ENCODE measurements around the gene BLOC1S4. TPM values are rescaled to one million over a fixed set of nuclear protein-coding genes. Genes with fewer than 3 reads are reported as not detected.

The BLOC1S4 gene
- total RNA-seq, 1 donor from 2014 or later: 9.8 TPM

DNA sequence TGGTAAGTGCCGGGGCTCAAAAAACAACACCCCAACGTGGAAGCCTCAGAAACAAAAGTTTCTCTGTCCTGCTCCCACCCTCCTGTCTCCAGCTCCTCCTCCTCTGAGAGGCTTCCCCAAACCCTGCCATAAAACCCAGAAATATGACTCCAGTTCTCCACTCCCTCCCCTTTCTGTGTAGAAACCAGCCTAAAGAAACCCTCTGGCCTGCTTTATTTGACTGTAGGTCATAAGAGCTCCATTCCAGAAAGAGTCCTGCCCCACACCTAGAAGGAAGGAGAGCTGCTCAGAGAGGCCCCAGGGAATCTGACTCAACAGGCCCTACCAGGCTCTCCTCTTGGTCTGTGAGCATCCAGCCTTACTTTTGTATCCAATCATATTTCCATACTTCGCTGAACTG is 23.2 kb upstream of the BLOC1S4 start:
- peak; percentile 44 for ATAC-seq

DNA sequence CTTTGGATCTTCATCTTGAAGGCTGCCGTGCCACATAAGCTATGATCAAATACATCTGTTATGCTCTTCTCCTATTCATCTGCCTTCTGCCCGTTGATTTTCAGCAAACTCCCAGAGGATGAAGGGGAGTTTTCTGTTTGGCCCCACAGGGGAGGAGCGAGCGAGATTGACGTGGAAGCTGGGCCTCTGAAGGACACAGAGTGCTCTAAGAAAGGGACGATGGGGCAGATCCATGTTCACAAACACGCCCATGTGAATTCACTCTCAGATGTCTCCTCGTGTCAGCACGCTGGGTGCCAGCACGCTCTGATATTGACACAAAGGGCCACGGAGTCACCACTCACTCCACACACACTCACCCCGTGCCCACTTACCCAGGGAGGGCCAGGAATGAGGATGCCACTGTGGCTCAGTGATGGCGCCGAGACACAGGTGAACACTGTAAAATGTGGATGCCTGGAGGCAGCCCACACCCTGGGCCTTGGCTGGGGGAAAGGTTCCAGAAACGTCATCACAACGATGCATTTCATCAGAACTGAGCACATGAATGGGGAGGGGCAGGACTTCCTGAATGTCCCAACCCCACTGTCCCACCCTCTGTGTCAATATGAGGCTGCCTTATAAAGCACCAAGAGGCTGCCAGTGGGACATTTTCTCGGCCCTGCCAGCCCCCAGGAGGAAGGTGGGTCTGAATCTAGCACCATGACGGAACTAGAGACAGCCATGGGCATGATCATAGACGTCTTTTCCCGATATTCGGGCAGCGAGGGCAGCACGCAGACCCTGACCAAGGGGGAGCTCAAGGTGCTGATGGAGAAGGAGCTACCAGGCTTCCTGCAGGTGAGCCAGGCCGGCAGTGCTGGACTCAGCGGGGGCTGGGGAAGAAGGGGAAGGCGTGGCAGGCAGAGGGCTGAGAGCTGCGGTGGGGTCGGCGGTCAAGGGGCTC is 22.5 kb upstream of the BLOC1S4 start, which contains the start of gene S100P:
TSS of gene S100P (plus strand) at position 648 of the 946 bp plus-strand sequence. CDS start at position 703, 55 bp downstream.
- ATAC-seq: peak; percentile 71

DNA sequence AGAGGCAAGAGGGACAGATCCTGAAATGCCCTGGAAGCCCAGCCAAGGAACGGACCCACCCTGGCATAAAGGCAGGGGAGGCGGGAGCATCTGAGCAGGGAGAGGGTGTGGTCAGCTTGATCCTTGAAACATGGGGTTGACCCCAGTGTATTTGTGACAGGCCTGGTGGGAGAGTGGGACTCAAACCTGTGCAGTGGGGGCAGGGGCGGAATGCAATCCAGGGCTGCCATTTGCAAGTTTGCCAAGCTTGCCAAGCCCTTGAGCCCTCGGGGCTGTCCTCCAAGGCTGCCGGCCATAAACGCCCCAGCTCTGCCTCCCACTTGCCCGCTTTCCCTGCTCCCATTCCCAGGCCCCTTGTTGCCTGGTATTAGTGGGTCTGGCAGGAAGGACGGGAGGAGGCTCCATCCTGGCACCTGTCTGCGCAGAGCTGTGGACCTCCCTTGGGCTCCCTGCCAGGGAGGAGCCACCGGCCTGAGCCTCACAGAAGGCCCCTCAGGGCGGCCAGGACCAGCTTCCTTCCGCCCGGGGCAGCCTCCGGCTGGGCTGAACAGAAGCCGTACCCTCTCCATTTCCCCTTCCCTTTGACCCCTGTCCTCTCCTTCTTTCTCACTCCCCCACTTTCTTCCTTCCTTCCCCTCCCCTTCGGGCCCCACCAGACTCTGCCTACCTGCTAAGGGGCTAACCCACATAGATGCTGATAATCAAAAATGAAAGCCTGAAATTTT is 21.6 kb upstream of the BLOC1S4 start:
- ATAC-seq: no peak

DNA sequence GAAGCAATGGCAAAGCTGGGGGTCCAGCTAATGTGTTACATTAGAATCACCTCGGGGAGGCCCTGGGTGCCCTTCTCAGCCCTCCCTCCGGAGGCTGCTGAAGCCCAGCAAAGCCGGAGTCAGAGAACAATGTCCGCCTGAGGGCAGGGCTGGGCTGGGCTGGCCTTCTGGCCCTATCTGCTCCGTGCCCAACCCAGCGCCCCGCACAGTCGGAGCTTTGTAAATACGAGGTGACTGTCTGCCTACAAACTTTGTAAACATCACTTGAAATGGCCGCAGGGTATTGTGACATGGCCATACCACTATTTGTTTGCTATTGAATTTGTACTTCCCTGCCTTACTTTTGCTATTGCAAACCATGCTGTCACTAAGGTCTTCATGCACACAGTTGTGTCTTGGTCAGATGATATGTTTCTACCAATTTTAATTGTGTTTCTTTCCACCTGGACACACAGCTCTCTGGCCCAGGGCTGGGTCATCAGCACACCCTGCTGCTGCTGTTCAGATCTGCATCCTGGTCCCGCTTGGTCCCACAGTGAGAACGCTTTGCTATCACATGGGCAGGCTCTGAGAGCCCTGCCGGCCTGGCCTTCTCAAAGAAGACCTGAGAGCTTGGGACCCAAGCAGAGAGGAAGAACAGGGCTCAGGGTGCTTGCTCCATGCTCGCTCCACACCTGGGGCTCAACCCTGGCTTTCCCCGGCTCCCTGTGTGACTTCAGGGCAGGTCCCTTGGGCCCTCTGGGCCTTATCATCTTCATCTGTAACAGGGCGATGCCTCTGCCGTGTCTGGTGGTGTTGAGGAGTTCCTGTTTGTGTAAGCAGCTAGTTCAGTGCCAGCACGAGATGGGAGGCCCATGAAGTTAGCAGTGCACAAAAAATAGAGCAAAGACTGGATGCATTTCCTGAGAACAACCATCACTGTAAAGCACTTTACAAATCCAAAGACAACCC is 20.0 kb upstream of the BLOC1S4 start:
- ATAC-seq: peak; percentile 45

DNA sequence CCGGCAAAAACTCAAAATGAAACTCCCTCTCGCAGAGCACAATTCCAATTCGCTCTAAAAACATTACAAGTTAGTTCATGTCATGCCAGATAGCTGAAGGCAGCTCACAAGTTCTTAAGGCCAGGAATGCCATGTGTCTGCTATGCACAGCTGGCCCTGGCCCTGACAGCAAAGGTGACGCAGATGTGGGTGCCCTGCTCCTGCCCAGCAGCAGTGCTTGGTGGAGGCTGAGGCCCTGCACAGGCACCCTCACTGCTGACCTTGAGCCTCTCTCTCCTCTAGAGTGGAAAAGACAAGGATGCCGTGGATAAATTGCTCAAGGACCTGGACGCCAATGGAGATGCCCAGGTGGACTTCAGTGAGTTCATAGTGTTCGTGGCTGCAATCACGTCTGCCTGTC is 19.4 kb upstream of the BLOC1S4 start:
- ATAC-seq: peak; percentile 58

DNA sequence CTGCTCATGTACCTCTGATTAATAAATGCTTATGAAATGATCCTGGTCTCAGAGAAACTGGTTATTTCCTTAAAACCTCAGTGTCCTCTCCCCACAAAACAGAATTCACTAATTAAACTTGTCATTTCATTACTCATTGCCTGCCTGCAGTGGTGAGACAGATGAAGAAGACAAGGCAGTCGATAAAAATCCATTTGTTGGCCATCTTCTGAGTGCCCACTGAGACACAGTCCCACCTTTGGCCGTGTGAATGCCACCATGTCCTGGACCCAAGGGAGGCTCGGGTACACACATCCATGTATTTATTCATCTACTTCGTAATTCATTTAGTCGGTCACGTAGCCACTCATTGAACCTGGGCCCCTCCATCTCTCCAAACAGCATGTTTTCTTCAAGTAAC is 18.8 kb upstream of the BLOC1S4 start:
- ATAC-seq: no peak

DNA sequence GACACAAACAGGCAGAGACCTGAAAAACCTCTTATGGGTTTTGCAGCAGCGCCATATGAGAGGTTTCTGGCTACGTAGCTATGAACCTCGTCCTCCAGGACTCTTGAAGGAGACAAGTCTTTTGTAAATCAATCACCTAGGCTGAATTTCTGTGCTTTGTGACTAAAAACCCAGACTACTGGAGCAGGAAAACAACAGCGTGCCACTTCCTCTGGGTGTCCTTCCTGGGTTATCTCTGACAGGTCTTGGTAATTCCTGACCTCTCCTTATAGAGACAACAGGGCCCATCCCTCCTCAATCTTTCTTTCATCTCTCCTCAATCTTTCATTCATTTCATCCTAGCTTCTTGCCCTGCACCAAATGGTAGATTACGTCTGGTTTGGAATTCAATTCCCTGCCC is 16.6 kb upstream of the BLOC1S4 start:
- no peak for ATAC-seq

DNA sequence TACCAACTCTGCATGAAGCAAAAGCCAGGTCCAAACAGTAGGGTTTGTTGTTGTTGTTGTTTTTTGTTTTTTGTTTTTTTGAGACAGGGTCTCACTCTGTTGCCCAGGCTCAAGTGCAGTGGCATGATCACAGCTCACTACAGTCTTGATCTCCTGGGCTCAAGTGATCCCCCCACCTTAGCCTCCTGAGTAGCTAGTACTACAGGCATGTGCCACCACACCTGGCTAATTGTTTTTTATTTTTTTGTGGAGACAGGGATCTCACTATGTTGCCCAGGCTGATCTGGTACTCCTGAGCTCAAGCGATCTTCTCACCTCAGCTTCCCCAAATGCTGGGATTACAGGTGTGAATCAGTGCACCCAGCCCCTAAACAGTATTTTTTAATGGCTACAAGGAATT is 16.1 kb upstream of the BLOC1S4 start:
- no peak for ATAC-seq

DNA sequence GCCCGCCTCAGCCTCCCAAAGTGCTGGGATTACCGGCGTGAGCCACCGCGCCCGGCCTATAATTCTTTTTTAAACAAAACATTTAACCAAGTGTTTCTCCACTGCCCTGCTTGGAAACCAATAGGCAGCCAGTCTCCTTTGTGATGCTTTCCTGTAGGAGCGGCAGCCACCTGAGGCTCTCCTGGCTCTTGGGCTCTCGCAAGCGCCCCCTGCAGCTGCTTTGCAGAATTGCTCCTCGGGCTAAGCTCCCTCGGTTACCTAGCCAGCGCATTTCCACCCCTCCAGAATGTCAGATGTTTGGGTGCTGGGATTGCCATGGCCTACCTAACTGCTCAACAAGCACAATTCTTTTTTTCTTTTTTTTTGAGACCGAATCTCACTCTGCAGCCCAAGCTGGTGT is 14.6 kb upstream of the BLOC1S4 start:
- ATAC-seq: no peak

DNA sequence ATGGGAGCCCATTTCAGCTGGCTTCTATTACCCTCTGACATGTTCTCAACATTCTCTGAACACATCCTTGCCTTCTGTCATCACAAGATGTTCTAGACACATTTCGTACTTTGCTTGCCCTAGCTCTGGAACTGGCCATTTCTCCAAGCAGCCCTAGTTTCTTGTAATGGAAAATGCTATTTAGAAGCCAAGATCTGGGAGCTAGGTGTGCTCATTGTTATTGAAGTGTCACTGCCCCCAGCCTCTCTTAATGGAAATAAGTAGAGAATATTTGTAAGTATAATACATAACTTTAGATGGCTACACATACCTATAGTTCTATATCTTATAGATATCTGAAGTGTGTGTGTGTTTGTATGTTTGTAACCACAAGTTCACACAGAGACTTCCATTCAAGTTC is 13.2 kb upstream of the BLOC1S4 start:
- ATAC-seq: no peak

DNA sequence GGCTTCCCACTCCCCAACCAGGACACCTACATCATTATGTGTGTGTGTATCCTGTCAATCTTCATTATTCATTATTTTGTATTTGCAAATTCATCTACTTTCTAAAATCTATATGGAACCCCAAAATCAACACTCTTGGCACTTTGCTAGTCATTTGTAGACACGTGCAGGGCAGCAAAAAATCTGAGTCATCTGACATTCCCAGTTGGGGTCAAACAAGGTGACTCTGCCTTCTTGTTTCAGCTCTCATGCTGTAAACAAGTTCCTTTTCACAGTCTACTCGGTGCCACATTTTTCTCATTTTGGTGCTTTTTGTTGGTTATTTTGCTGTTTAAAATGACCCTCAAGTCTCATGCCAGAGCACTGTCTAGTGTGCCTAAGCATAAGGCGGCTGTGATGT is 12.2 kb upstream of the BLOC1S4 start:
- ATAC-seq: no peak

DNA sequence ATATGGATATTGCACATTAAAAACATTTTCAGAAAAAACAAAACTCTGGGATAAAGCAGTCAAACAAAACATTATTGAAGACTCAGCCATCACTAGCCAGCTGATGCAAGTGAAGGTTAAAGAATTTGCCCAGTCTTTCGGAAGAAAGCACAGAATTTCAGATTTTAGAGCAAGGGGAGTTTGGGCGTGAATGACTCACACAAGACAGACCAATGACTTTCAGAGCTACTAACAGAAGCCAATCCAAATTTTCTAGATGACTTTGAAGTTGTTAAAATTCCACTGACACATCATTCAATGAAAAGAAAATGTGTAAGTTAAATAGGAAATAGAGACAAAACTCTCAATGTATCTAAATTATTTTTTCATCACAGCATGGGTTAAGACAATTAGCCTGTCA is 10.3 kb upstream of the BLOC1S4 start:
- ATAC-seq: no peak

DNA sequence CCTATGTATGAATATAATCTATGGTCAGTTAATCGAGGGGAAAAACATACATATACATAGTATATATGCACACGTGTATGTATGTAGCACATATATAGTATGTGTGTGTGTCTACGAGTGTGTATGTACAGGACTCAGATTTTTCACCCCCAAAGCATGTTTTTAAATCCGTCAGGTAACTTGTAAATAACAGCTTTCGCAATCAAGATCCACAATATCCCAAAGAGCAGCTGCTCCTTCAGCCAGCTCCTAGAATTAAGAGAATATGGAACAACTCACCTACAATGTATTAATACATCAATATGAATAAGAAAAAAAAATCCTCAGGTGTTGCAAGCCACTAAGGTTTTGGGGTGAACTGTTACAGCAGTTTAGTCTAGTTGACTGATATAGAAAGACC is 9.8 kb upstream of the BLOC1S4 start:
- no peak for ATAC-seq

DNA sequence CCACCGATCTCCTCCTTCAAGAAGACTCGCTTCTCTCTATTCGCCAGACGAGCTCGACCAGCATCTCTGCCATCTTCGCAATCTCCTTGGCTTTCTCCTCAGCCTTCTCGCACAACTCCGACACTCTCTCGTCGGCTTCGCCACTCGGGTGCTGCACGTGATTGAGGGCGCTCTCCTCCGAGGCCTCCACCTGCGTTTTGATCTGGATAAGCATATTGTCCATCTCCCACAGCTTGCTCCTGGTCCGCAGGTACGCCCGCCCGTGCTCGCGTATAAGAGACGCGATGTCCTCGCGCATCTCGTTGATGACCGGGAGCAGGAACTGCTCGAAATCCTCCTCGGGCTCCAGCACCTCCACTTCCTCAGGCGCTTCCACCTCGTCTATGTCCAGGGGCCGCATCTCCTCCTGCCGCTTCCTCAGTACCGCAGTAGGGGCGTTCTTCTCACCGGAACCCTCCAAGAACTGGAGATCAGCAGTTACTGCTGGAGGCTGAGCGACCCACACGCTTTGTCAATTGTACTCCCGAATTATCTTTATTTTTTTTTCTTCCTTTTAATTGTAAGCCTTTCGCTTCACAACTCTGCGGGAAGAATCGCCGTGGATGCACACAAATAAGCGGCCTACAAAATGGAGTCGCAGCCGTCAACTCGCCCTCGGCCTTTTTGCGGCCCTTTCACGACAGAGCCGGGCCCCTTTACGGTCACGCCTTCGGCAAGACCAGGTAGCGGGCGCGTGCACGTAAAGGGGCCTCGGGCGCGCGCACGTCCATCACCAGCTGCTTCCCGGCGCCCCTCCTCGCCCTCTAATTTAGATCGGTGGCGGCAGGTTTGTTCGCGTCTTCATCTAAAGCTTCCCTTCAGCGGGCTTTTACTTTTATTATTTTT is 6.5 kb upstream of the BLOC1S4 start, which contains the start of gene MRFAP1L1:
TSS of gene MRFAP1L1 (minus strand) at position 636 of the 885 bp plus-strand sequence. CDS start at position 400, 236 bp downstream.
- peak; percentile 95 for ATAC-seq

DNA sequence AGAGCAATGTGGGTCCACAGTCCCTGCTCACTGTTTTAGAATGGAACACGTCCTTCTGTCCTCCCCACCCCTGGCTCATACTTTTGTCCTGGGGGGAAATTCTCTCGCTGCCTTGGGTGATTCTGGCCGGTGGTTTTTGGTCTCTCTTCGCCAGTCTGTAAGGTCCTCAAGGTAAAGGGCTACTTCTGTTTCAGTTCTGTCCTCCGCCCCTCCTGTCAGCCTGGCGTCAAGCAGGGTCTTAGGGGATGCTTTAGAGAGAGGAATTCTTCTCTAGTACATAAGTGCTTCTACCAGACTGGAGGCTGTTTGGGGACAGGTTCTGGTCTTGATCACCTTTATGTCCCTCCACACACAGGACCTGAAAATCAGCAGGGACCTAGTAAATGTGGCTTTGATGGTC is 5.7 kb upstream of the BLOC1S4 start:
- no peak for ATAC-seq

DNA sequence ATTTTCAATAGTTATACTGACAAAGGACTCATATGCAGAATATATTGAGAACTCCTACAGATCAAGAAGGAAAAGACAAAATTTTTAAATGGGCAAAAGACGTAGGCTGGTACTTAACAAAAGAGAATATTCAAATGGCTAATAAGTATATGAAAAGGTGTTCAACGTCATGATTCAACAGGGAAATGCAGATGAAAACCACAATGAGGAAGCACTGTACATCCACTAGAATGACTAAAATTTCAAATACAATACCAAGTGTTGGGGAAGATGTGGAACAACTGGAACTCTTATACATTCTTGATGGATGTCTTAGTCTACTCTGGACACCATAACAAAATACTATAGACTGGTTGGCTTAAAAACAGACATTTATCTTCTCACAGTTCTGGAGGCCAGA is 5.0 kb upstream of the BLOC1S4 start:
- no peak for ATAC-seq

DNA sequence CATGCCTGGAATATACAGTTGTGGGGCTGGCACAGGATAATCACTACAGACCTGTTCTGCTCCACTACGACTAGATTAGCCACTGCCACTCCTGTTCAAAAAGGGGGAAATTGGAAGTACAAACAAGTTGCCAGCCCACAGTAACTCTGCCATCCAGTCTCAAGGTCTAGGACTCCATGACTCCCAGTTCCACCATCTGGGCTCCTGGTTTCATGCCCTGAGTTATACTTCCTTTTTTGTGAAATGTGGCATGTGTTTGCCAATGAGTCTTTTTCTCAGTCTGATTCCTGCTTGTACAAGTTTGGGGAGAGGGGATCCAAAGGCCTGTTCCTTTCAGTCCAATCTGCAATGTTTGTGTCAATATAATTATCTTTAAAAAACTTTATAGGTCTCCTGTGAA is 1.0 kb upstream of the BLOC1S4 start:
- ATAC-seq: no peak

DNA sequence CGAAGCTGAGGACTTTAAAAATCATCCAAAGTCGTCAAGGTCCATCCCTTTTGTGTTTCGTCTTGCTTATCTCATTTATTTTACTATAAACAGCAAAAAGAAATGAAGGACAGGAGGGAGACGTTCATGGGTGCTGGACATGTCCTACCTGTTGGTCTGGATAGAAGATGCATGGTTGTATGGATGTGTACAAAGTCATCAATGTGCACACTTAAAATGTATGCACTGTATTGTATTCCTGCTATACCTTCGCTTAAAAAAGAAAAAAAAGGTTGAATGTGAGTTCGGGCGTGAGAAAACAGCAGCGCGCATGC is 313 bp upstream of the BLOC1S4 start:
- no peak for ATAC-seq

DNA sequence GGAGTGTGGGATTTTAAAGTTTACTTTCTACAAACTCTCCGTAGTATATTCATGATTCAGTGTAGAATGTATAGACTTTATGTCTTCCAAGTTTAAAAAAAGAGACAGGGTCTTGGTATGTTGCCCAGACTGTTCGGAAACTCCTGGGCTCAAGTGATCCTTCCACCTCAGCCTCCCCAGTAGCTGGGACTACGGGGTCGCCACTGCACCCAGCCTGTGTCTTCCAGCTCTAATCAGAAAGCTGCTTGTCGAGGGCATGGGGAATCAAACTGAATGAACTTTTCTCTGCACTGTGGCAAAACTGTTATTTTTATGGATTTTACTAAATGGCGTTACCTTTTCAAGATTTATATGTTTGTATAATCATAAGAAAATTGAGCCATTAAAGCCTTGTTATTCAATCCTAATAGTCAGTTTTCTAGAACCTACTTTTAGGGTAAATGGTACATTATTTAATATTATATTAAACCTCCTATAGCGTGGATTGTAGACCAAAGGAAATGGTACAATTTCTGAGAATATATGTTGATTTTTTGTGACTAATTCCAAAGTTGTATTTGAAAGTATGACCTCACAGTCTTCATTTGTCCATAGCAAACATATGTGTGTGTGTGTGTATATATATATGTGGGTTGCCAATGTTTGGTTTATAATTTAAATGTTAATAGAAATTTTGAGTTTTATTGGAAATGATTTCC is 1.1 kb downstream of the BLOC1S4 start:
- ATAC-seq: no peak

DNA sequence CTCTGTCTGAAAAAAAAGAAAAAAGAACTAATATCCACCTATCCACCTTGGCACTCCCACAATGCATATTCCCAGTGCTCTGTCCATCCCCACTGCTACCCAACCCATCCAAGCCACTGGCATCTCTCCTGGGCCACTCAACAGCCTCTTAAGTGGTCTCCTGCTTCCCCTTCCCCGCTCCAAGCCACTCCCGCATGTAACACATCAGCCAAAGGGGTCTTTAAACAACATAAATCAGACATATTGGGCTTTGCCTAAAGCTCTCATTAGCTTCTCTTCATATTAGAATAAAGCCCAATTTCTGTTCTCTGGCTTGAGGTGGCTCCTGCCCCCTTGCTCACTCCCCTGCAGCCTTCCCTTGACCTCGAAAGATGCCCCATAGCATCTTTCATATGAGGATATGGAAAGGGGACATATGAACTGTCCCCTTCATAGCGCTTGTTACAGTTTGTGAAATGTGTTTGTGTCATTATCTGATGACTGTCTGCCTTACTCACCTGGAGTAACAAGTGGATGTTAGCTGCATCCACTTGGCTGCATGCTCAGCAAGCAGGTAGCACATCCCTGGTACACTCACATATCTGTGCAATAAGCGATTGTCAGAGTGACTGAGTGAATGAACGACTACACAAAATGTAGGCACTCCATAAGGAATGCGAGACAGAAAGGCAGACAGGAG is 3.1 kb downstream of the BLOC1S4 start:
- no peak for ATAC-seq

All from esophagus mucosa (tissue), 1 donor.